ENCODE results near the gene CCDC50. TPM values are rescaled to one million over a fixed set of nuclear protein-coding genes. Genes with fewer than 3 reads are reported as not detected.

CCDC50 gene
- total RNA-seq, 1 experiment from 2014 or later: 21.0 TPM

DNA sequence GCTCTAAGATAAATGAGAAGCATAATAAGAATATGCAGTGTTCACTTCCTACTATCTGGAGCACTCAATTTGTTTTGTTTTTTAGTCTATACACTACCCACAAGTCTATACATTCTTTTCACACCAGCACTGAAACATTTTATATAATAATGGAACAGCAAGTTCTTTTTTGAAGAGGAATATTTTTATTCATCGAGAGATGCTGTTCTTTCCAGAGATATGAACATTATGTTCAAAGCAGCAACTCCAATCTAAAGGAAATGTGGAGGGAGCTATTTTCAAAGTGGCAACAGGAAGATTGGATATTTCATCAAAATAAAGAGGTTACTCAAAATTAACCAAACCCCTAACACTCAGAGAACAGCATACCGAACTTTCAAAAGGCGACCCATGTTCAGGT lies 115.4 kb downstream of the CCDC50 start:
- no peak overlapping the region for H3K4me3 Mint-ChIP-seq
- no peak overlapping the region for H2AK5ac ChIP-seq (ENCODE audit: insufficient read length, low read length)
- H3K27ac Mint-ChIP-seq: no peak overlapping the region
- no peaks in the 10 kb centered on the region for H3K27me3 Mint-ChIP-seq (ENCODE audit: low read depth)
- no peak overlapping the region for H3K14ac ChIP-seq (ENCODE audit: insufficient read depth, low read length)
- no peak overlapping the region for H4K91ac ChIP-seq (ENCODE audit: insufficient read length, low read depth, low read length)
- TF ChIP-seq, protein P1, sequence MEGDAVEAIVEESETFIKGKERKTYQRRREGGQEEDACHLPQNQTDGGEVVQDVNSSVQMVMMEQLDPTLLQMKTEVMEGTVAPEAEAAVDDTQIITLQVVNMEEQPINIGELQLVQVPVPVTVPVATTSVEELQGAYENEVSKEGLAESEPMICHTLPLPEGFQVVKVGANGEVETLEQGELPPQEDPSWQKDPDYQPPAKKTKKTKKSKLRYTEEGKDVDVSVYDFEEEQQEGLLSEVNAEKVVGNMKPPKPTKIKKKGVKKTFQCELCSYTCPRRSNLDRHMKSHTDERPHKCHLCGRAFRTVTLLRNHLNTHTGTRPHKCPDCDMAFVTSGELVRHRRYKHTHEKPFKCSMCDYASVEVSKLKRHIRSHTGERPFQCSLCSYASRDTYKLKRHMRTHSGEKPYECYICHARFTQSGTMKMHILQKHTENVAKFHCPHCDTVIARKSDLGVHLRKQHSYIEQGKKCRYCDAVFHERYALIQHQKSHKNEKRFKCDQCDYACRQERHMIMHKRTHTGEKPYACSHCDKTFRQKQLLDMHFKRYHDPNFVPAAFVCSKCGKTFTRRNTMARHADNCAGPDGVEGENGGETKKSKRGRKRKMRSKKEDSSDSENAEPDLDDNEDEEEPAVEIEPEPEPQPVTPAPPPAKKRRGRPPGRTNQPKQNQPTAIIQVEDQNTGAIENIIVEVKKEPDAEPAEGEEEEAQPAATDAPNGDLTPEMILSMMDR (conservative IDR thresholded peaks at IDR 0.05): no peak
- no peak overlapping the region for H4K5ac ChIP-seq (ENCODE audit: insufficient read length, low read depth, low read length)
- no peaks in the 10 kb centered on the region for H3K79me1 ChIP-seq (ENCODE audit: insufficient read depth, low read depth, low read length, poor library complexity, severe bottlenecking)
- H3K4ac ChIP-seq (ENCODE audit: low read depth, low read length): no peak overlapping the region
- no peak overlapping the region for H2BK5ac ChIP-seq (ENCODE audit: insufficient read length, low read length)
- no peak overlapping the region for H3K27ac ChIP-seq (ENCODE audit: insufficient read length, low read depth, low read length)
- H3K4me1 Mint-ChIP-seq: no peaks in the 10 kb centered on the region
- no peak overlapping the region for H2BK20ac ChIP-seq (ENCODE audit: low read depth, low read length, poor library complexity, severe bottlenecking)
- H3K27me3 ChIP-seq (ENCODE audit: insufficient read depth, low read length): no peaks in the 10 kb centered on the region
- no peaks in the 10 kb centered on the region for H3K79me2 ChIP-seq (ENCODE audit: insufficient read depth, low read length)
- no peak overlapping the region for H3K4me2 ChIP-seq (ENCODE audit: insufficient read depth, insufficient read length, low read length)
- H3K23ac ChIP-seq (ENCODE audit: insufficient read length, low read depth, low read length): no peak overlapping the region
- peaks cover 0 to 6% of the 10 kb centered on the region in 2 experiments; a peak in 1 of 5 replicates for H3K9me3 Mint-ChIP-seq
- H2BK120ac ChIP-seq (ENCODE audit: low read depth, low read length, poor library complexity, severe bottlenecking): no peak overlapping the region
- WGBS (ENCODE audit: extremely low coverage, insufficient read length, low lambda C conversion rate): no CpG with 5 or more reads among the region's 3 CpGs
- no peak overlapping the region for H2BK12ac ChIP-seq (ENCODE audit: insufficient read length, low read depth, low read length)
- H3T11ph ChIP-seq (ENCODE audit: low read length): no peak overlapping the region
- no peak overlapping the region for H4K8ac ChIP-seq (replicated peaks; ENCODE audit: insufficient read length, low read depth, low read length)
- no peaks in the 10 kb centered on the region for H4K20me1 ChIP-seq (ENCODE audit: control insufficient read depth, insufficient read depth, insufficient read length)
- no peaks in the 10 kb centered on the region for H3K4me1 ChIP-seq (ENCODE audit: insufficient read depth, low read length)
- H2BK15ac ChIP-seq (ENCODE audit: low read depth, low read length): no peak overlapping the region
- H3K9me3 ChIP-seq (ENCODE audit: control insufficient read depth, low read depth, low read length): no peaks in the 10 kb centered on the region
- no peak overlapping the region for H3K9ac ChIP-seq (ENCODE audit: extremely low read depth, insufficient read length, low read length)
- no peaks in the 10 kb centered on the region for H3K36me3 Mint-ChIP-seq (ENCODE audit: insufficient read depth in 1 of 3, low read depth in 3 of 3)
- DNase-seq: no peak
- no peak overlapping the region for H3K18ac ChIP-seq (ENCODE audit: insufficient read length, low read depth, low read length)
- H2AFZ ChIP-seq (ENCODE audit: low read length): no peak overlapping the region
- no peak overlapping the region for H3K56ac ChIP-seq (ENCODE audit: insufficient read length, low read depth, low read length)
- no peaks in the 10 kb centered on the region for H3K23me2 ChIP-seq (ENCODE audit: insufficient read length, low read depth, low read length, poor library complexity, severe bottlenecking)

Other genes with a start within 250 kb of the CCDC50 start
- 0.07 and 0.09 TPM in 2 replicates for gene OSTN, start 130.2 kb upstream of the CCDC50 start, total RNA-seq (2021)
- gene UTS2B, start 1.1 kb downstream of the CCDC50 start, total RNA-seq (2021): 0.09 and 0.26 TPM in 2 replicates
- gene PYDC2, start 131.8 kb downstream of the CCDC50 start, total RNA-seq (2021): not detected in 2 replicates

Measured in H9 (cell line).